SK-N-SH (cell line): ENCODE data around the gene TSPAN13. TPM values are rescaled to one million over a fixed set of nuclear protein-coding genes. Genes with fewer than 3 reads are reported as not detected.

ENCODE experiments used
- CTCF ChIA-PET: fragments of 300-600, 350-600 bp; formaldehyde crosslinking; extraction: SDS; loops from one replicate; lab custom pipeline; 2021; lab: Yijun Ruan, JAX
- POLR2A ChIA-PET: fragments of 350-600 bp; sonication (Branson Sonifier 250); formaldehyde crosslinking; extraction: SDS; loops from one replicate; lab custom pipeline; 2020; ENCODE audit warnings: antibody characterized with exemption, inconsistent platforms; lab: Yijun Ruan, JAX
- DNase-seq: peaks from one replicate; pipeline ENCODE4 v3.0.0; 2012
- H2AFZ ChIP-seq: fragments of 200-600 bp; sonication (generic); 2 replicates; pipeline ENCODE4 v1.8.1; 2016; ENCODE audit warnings: antibody characterized with exemption, mild to moderate bottlenecking, low read depth
- H3F3A ChIP-seq: fragments of 200-600 bp; sonication (generic); replicated peaks from 2 replicates; pipeline ENCODE3; 2016; ENCODE audit warnings: antibody characterized with exemption, mild to moderate bottlenecking; ENCODE audit not compliant: insufficient read depth
- H3K27ac ChIP-seq, 2 experiments: fragments of 200-500 bp in 1 of 2; fragments of 200-600 bp in 1 of 2; sonication (Bioruptor generic) in 1 of 2; sonication (generic), shearing (Covaris generic) in 1 of 2; 2 replicates each; pipeline versions ENCODE4 v1.5.1 to v1.6.1; 2014 to 2016; ENCODE audit warnings: low read depth in 2 of 2, inconsistent platforms in 1 of 2, low read length in 1 of 2, mild to moderate bottlenecking in 1 of 2, mixed read lengths in 1 of 2
- H3K27me3 ChIP-seq: fragments of 200-600 bp; sonication (generic), shearing (Covaris generic); 2 replicates; pipeline ENCODE4 v1.6.1; 2016; ENCODE audit warnings: mixed run types; ENCODE audit not compliant: insufficient read depth
- H3K36me3 ChIP-seq, 2 experiments: fragments of 200-500 bp in 1 of 2; fragments of 200-600 bp in 1 of 2; sonication (Bioruptor generic) in 1 of 2; sonication (generic) in 1 of 2; replicated peaks in 1 of 2; 2 replicates each; pipeline versions ENCODE3 to v1.5.1; 2014 to 2016; ENCODE audit warnings: low read length in 1 of 2, mild to moderate bottlenecking in 1 of 2; ENCODE audit not compliant: insufficient read depth in 2 of 2, control insufficient read depth in 1 of 2
- H3K4me1 ChIP-seq, 2 experiments: fragments of 200-500 bp in 1 of 2; fragments of 200-600 bp in 1 of 2; sonication (Bioruptor generic) in 1 of 2; sonication (generic), shearing (Covaris generic) in 1 of 2; 2 replicates each; pipeline versions ENCODE4 v1.5.1 to v1.6.1; 2014 to 2016; ENCODE audit warnings: low read depth in 1 of 2, low read length in 1 of 2, mixed run types in 1 of 2; ENCODE audit not compliant: insufficient read depth in 2 of 2, control insufficient read depth in 1 of 2
- H3K4me2 ChIP-seq: fragments of 200-600 bp; sonication (generic), shearing (Covaris generic); 2 replicates; pipeline ENCODE4 v1.6.1; 2017; ENCODE audit warnings: mixed run types
- H3K4me3 ChIP-seq, 2 experiments: fragments of 200-500 bp in 1 of 2; fragments of 200-600 bp in 1 of 2; sonication (Bioruptor generic) in 1 of 2; sonication (generic), shearing (Covaris generic) in 1 of 2; 2 replicates each; pipeline versions ENCODE4 v1.5.1 to v1.8.1; 2014 to 2016; ENCODE audit warnings: low read depth in 2 of 2, inconsistent platforms in 1 of 2, low read length in 1 of 2, mild to moderate bottlenecking in 1 of 2, mixed read lengths in 1 of 2, moderate library complexity in 1 of 2
- H3K79me2 ChIP-seq: fragments of 200-600 bp; sonication (generic); 2 replicates; pipeline ENCODE4 v1.8.1; 2017; ENCODE audit warnings: mild to moderate bottlenecking; ENCODE audit not compliant: insufficient read depth
- H3K9ac ChIP-seq: fragments of 200-600 bp; sonication (generic); 2 replicates; pipeline ENCODE4 v1.6.1; 2017; ENCODE audit warnings: mixed run types
- H3K9me2 ChIP-seq: fragments of 200-600 bp; sonication (generic); 2 replicates; pipeline ENCODE4 v1.6.1; 2017; ENCODE audit warnings: mixed run types
- H3K9me3 ChIP-seq: fragments of 200-600 bp; sonication (generic); 2 replicates; pipeline ENCODE4 v1.6.1; 2017; ENCODE audit warnings: mixed run types, mild to moderate bottlenecking, moderate library complexity
- H4K20me1 ChIP-seq: fragments of 200-600 bp; sonication (generic); 2 replicates; pipeline ENCODE4 v1.6.1; 2017; ENCODE audit warnings: mild to moderate bottlenecking, mixed run types; ENCODE audit not compliant: insufficient read depth
- EP300 ChIP-seq, 2 experiments: IDR thresholded peaks; 2 replicates each; pipeline versions ENCODE4 v1.4.0 to v1.6.1; 2012; ENCODE audit warnings: borderline replicate concordance in 1 of 2, low read depth in 1 of 2, low read length in 1 of 2
- FOXM1 ChIP-seq: IDR thresholded peaks from 2 replicates; pipeline ENCODE4 v1.4.0; 2012; ENCODE audit warnings: low read depth, mild to moderate bottlenecking
- MAX ChIP-seq: IDR thresholded peaks from 2 replicates; pipeline ENCODE4 v1.4.0; 2012; ENCODE audit warnings: low read depth
- MXI1 ChIP-seq: IDR thresholded peaks from 2 replicates; pipeline ENCODE4 v1.6.1; 2012; ENCODE audit warnings: mild to moderate bottlenecking, low read depth, low read length, improper control_type of control experiment
- RAD21 ChIP-seq: IDR thresholded peaks from 2 replicates; pipeline ENCODE4 v1.6.1; 2012; ENCODE audit warnings: mild to moderate bottlenecking, low read length
- RCOR1 ChIP-seq: fragments of 150-350 bp; IDR thresholded peaks from 2 replicates; pipeline ENCODE4 v1.6.1; 2017; ENCODE audit warnings: antibody characterized with exemption, low read length
- RXRA ChIP-seq: IDR thresholded peaks from 2 replicates; pipeline ENCODE4 v1.4.0; 2012; ENCODE audit warnings: low read depth, mild to moderate bottlenecking, borderline replicate concordance
- SIN3A ChIP-seq: IDR thresholded peaks from 2 replicates; pipeline ENCODE4 v1.6.1; 2012; ENCODE audit warnings: low read depth, mild to moderate bottlenecking, low read length, moderate library complexity, borderline replicate concordance
- SMC3 ChIP-seq: IDR thresholded peaks from 2 replicates; pipeline ENCODE4 v1.6.1; 2012; ENCODE audit warnings: low read depth, low read length, improper control_type of control experiment
- TAF1 ChIP-seq: IDR thresholded peaks from 2 replicates; pipeline ENCODE4 v1.6.1; 2012; ENCODE audit warnings: low read depth, mild to moderate bottlenecking, low read length, moderate library complexity, borderline replicate concordance
- USF2 ChIP-seq: fragments of 150-350 bp; IDR thresholded peaks from 2 replicates; pipeline ENCODE4 v1.6.1; 2017; ENCODE audit warnings: antibody characterized with exemption, low read length, low read depth, borderline replicate concordance
- YY1 ChIP-seq: IDR thresholded peaks from 2 replicates; pipeline ENCODE4 v1.4.0; 2012; ENCODE audit warnings: low read depth, mild to moderate bottlenecking
- WGBS: methylation state at CpG from one replicate; pipeline ENCODE4 v1.1.6; 2017; ENCODE audit warnings: low lambda C conversion rate; 5-methylcytosine and 5-hydroxymethylcytosine counted together
- polyA plus RNA-seq, 3 experiments: library from polyadenylated mRNA; depleted of rRNA; stranded (reverse); fragments of >200 nt; gene quantifications; 2 replicates each; pipeline ENCODE4 v1.2.3, GENCODE V29; 2012
- TF ChIP-seq, protein P1 (sequence below): IDR thresholded peaks from 2 replicates; pipeline ENCODE4 v1.4.0; 2012; ENCODE audit warnings: low read depth, borderline replicate concordance

Gene TSPAN13
- polyA plus RNA-seq, 1 of the 3 experiments (the other 2 are of a cell fraction) = 0.26 TPM

GRCh38 chr7:16759840-16760239, 6.3 kb downstream of the TSPAN13 start:
- H3K4me1 ChIP-seq = peaks cover 0 to 2% of the 10 kb centered on the region in 2 experiments; a peak in 2 of 4 replicates
- H3K4me2 ChIP-seq = no peak overlapping the region
- no peak overlapping the region for H2AFZ ChIP-seq
- no peak overlapping the region for H3K9ac ChIP-seq
- H3K9me2 ChIP-seq = no peaks in the 10 kb centered on the region
- H3K4me3 ChIP-seq = no peak overlapping the region
- no peak for DNase-seq
- no peak overlapping the region for H3K27ac ChIP-seq
- no peaks in the 10 kb centered on the region for H3K27me3 ChIP-seq
- no peaks in the 10 kb centered on the region for H3K36me3 ChIP-seq
- 43% methylated on average over 1 of the region's 1 CpG for WGBS
- ChIA-PET POLR2A (no interaction called here), CTCF (no interaction called here)
- H3F3A ChIP-seq = peaks cover 4% of the 10 kb centered on the region
- H3K9me3 ChIP-seq = no peaks in the 10 kb centered on the region
- H4K20me1 ChIP-seq = no peaks in the 10 kb centered on the region
- TF ChIP-seq RCOR1 (no peak), TAF1 (no peak), RAD21 (no peak), SIN3A (no peak), FOXM1 (no peak), SMC3 (no peak), RXRA (no peak), MXI1 (no peak), YY1 (no peak)
- H3K79me2 ChIP-seq = no peaks in the 10 kb centered on the region

DNA sequence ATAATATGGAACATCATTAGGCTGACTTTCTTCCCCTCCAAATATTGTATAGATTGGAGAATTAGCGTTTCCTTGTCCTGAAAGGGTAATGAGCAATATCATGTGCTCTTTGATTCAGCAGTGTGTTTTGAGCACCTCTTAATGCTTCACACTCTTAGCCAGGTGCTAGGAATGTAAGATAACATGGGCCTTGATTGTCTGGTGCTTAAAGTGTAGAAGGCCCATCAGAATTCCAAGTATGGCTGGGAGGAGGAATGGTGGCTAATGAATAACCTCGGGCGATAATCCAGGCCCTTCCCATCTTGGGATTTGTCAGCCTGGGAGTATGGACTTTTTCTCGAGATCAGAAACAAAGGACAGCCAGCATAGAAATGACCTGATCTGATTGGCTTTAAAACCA, 8.6 kb downstream of the TSPAN13 start:
- CTCF ChIA-PET = no interaction called here
- no peak overlapping the region for H3K4me3 ChIP-seq
- no peaks in the 10 kb centered on the region for H3K9me3 ChIP-seq
- H3K4me1 ChIP-seq = 0 out of 4 replicates have a peak, but pooled peaks cover 0 to 3% of the 10 kb centered on the region in 2 experiments
- no peaks in the 10 kb centered on the region for H3K27me3 ChIP-seq
- no peak overlapping the region for H2AFZ ChIP-seq
- H3K27ac ChIP-seq = no peak overlapping the region
- DNase-seq = no peak
- no peak overlapping the region for H3K9ac ChIP-seq
- H3K79me2 ChIP-seq = no peaks in the 10 kb centered on the region
- H3K4me2 ChIP-seq = no peak overlapping the region
- POLR2A ChIA-PET = no interaction called here
- no peaks in the 10 kb centered on the region for H3K9me2 ChIP-seq
- H4K20me1 ChIP-seq = no peaks in the 10 kb centered on the region
- no peak for TF ChIP-seq RAD21
- TF ChIP-seq MAX = no peak
- TF ChIP-seq TAF1 = no peak
- TF ChIP-seq EP300 (IDR thresholded peaks at IDR 0.05; ENCODE audit: borderline replicate concordance in 1 of 2, low read depth in 1 of 2, low read length in 1 of 2) = no peak
- TF ChIP-seq SIN3A = no peak
- no peak for TF ChIP-seq SMC3
- no peak for TF ChIP-seq USF2
- TF ChIP-seq, protein P1, sequence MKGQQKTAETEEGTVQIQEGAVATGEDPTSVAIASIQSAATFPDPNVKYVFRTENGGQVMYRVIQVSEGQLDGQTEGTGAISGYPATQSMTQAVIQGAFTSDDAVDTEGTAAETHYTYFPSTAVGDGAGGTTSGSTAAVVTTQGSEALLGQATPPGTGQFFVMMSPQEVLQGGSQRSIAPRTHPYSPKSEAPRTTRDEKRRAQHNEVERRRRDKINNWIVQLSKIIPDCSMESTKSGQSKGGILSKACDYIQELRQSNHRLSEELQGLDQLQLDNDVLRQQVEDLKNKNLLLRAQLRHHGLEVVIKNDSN = no peak
- no peaks in the 10 kb centered on the region for H3K36me3 ChIP-seq
- 65% methylated on average over 4 of the region's 4 CpGs for WGBS
- no peaks in the 10 kb centered on the region for H3F3A ChIP-seq
